ENCODE data around the gene RARB. TPM values are rescaled to one million over a fixed set of nuclear protein-coding genes. Genes with fewer than 3 reads are reported as not detected.
A peak's percentile ranks its signal among the peaks of the same experiment; 100 is the strongest.

The RARB gene
- total RNA-seq, 1 experiment from 2014 or later, result 2.5 TPM

DNA sequence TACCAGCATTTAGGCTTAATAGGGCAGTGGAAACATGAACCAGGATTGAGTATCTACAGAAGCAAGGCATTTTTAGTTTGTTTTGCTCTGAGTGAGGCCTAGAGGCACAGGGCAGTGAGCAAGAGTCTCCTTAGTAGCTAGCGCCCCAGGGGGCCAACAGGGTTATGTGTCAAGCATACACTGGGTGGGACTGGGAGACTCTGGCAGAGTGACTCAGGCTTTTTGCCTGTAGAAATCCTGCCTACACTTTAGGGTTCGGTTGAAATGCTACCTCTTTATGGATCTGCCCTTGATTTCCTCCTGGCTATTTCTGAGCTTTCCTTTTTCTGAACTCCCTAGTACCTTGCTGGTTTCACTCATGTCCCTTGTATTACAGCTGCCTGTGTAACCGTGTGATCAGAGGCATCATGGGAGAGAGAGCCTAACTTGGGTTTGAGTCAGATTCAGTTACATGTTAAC, 164.5 kb downstream of the RARB start:
- Histone ChIP-seq H3K4me3 (ENCODE audit: low read depth, low read length) (no peak overlapping the region), H3K36me3 (ENCODE audit: control insufficient read depth, insufficient read depth, low read length) (no peaks in the 10 kb centered on the region; the same call in 1 of the 2 replicates), H3K9me3 (no peaks in the 10 kb centered on the region), H3K27me3 (replicated peaks; ENCODE audit: control insufficient read depth, insufficient read depth, low read length) (no peaks in the 10 kb centered on the region), H3K4me1 (peaks cover 8% of the 10 kb centered on the region; the same call in 1 of the 2 replicates)
- H3K4me3 Mint-ChIP-seq (ENCODE audit: unreplicated experiment), result no peak overlapping the region
- POLR2A ChIA-PET, result no interaction called here
- peaks cover 8% of the 10 kb centered on the region for H3K9me3 Mint-ChIP-seq (ENCODE audit: unreplicated experiment)
- CTCF ChIA-PET, result interaction anchor here (1.1 kb wide), 1 partner anchor 26 kb away, joined by 3 read pairs; no protein-coding TSS in a partner anchor
- BruUV-seq (replicated peaks), result no TSS peak
- no peaks in the 10 kb centered on the region for H3K4me1 Mint-ChIP-seq (ENCODE audit: low read depth, unreplicated experiment)
- H3K27ac Mint-ChIP-seq (ENCODE audit: unreplicated experiment), result peak overlapping the region; percentile 11
- intact Hi-C loops (cut with micrococcal nuclease; ENCODE audit: unreplicated experiment), result loop anchor here (5.0 to 10.0 kb wide), 2 partner anchors 165 to 438 kb away; partner anchors contain the start of gene RARB
- H3K36me3 Mint-ChIP-seq (ENCODE audit: insufficient read depth, unreplicated experiment), result peaks cover 8% of the 10 kb centered on the region
- H3K27me3 Mint-ChIP-seq (ENCODE audit: insufficient read depth, unreplicated experiment), result no peaks in the 10 kb centered on the region
- TF ChIP-seq, protein P1, sequence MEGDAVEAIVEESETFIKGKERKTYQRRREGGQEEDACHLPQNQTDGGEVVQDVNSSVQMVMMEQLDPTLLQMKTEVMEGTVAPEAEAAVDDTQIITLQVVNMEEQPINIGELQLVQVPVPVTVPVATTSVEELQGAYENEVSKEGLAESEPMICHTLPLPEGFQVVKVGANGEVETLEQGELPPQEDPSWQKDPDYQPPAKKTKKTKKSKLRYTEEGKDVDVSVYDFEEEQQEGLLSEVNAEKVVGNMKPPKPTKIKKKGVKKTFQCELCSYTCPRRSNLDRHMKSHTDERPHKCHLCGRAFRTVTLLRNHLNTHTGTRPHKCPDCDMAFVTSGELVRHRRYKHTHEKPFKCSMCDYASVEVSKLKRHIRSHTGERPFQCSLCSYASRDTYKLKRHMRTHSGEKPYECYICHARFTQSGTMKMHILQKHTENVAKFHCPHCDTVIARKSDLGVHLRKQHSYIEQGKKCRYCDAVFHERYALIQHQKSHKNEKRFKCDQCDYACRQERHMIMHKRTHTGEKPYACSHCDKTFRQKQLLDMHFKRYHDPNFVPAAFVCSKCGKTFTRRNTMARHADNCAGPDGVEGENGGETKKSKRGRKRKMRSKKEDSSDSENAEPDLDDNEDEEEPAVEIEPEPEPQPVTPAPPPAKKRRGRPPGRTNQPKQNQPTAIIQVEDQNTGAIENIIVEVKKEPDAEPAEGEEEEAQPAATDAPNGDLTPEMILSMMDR (IDR thresholded peaks at IDR 0.05; ENCODE audit: insufficient read depth in 1 of 2, low read depth in 1 of 2, low read length in 1 of 2, severe bottlenecking in 1 of 2, unreplicated experiment in 1 of 2), result peak; percentile 17 to 57
- DNase-seq, result peak; percentile 46 to 58

DNA sequence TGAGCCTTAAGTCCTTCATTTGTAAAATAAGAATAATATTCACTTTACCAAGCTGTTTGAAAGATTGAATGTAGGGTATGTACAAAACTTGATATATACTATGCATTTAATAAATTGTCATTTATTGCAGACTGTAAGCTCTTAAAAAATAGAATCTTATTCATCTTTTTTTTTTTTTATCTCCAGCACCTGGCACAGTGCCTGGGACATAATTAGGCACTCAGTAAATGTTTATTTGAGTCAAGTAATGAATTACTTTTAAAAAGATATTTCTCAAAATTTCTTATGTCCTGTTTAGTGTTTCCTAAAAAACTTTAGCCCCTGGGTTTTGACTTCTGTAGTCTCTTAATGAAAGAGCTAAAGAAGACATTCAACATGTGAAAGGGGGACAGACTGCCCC, 164.9 kb downstream of the RARB start:
- no TSS peak for BruUV-seq (replicated peaks)

DNA sequence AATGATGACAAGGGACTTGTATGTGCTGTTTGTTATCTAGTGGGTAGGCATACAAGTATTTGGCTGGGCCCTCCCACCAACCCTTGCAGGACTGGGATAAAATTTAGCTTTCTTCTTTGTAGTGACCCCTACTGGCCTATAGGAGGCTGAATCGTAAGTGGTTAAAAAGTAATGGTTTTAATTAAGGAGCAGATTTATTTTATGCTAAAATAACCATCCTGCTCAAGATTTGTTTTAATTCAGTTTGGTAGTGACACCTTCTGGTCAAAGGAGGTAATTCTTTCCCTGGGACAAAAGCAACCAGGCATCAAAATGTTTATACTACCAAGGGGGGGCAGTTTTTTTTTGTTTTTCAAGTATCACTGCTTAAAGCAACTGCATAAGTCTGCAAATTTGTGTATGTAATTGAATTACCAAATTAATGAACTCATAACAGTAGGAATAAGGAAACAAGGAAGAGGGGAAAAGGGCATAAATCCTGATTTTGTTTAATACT, 166.0 kb downstream of the RARB start:
- ChIA-PET POLR2A (no interaction called here), CTCF (interaction anchor here (0.9 kb wide), 2 partner anchors 140 to 571 kb away, joined by 3 to 4 read pairs; no protein-coding TSS in a partner anchor)
- Histone ChIP-seq H3K4me3 (ENCODE audit: low read depth, low read length) (no peak overlapping the region), H3K27me3 (replicated peaks; ENCODE audit: control insufficient read depth, insufficient read depth, low read length) (no peaks in the 10 kb centered on the region), H3K4me1 (peaks cover 8% of the 10 kb centered on the region; the same call in 1 of the 2 replicates), H3K9me3 (no peaks in the 10 kb centered on the region), H3K36me3 (ENCODE audit: control insufficient read depth, insufficient read depth, low read length) (no peaks in the 10 kb centered on the region; the same call in 1 of the 2 replicates)
- peak in 1 of 2 experiments; percentile 49 for DNase-seq
- H3K27me3 Mint-ChIP-seq (ENCODE audit: insufficient read depth, unreplicated experiment), result no peaks in the 10 kb centered on the region
- H3K36me3 Mint-ChIP-seq (ENCODE audit: insufficient read depth, unreplicated experiment), result peaks cover 22% of the 10 kb centered on the region
- TF ChIP-seq, protein P1 (IDR thresholded peaks at IDR 0.05; ENCODE audit: insufficient read depth in 1 of 2, low read depth in 1 of 2, low read length in 1 of 2, severe bottlenecking in 1 of 2, unreplicated experiment in 1 of 2), result peak; percentile 65 to 83
- H3K4me1 Mint-ChIP-seq (ENCODE audit: low read depth, unreplicated experiment), result no peaks in the 10 kb centered on the region
- no TSS peak for BruUV-seq (replicated peaks)
- H3K27ac Mint-ChIP-seq (ENCODE audit: unreplicated experiment), result no peak overlapping the region
- no peak overlapping the region for H3K4me3 Mint-ChIP-seq (ENCODE audit: unreplicated experiment)
- no peaks in the 10 kb centered on the region for H3K9me3 Mint-ChIP-seq (ENCODE audit: unreplicated experiment)
- intact Hi-C loops (cut with micrococcal nuclease; ENCODE audit: unreplicated experiment), result loop anchor here (1.0 to 10.0 kb wide), 5 partner anchors 167 to 820 kb away; partner anchors contain the start of gene RARB

More for the DNA sequence above, 164.9 kb downstream of the RARB start:
- intact Hi-C loops (cut with micrococcal nuclease; ENCODE audit: unreplicated experiment), result loop anchor here (5.0 to 10.0 kb wide), 2 partner anchors 166 to 438 kb away; partner anchors contain the start of gene RARB
- Histone ChIP-seq H3K36me3 (ENCODE audit: control insufficient read depth, insufficient read depth, low read length) (no peaks in the 10 kb centered on the region; the same call in 1 of the 2 replicates), H3K27me3 (replicated peaks; ENCODE audit: control insufficient read depth, insufficient read depth, low read length) (no peaks in the 10 kb centered on the region), H3K9me3 (no peaks in the 10 kb centered on the region), H3K4me3 (ENCODE audit: low read depth, low read length) (no peak overlapping the region), H3K4me1 (peaks cover 8% of the 10 kb centered on the region; the same call in 1 of the 2 replicates)
- Mint-ChIP-seq H3K27me3 (ENCODE audit: insufficient read depth, unreplicated experiment) (no peaks in the 10 kb centered on the region), H3K4me1 (ENCODE audit: low read depth, unreplicated experiment) (no peaks in the 10 kb centered on the region), H3K9me3 (ENCODE audit: unreplicated experiment) (peaks cover 3% of the 10 kb centered on the region), H3K36me3 (ENCODE audit: insufficient read depth, unreplicated experiment) (peaks cover 13% of the 10 kb centered on the region), H3K4me3 (ENCODE audit: unreplicated experiment) (no peak overlapping the region), H3K27ac (ENCODE audit: unreplicated experiment) (peak overlapping the region; percentile 11)
- ChIA-PET POLR2A (no interaction called here), CTCF (interaction anchor here (0.9 to 1.1 kb wide), 3 partner anchors 26 to 570 kb away, joined by 3 to 4 read pairs (median 3); no protein-coding TSS in a partner anchor)
- DNase-seq, result no peak
- TF ChIP-seq, protein P1 (IDR thresholded peaks at IDR 0.05; ENCODE audit: insufficient read depth in 1 of 2, low read depth in 1 of 2, low read length in 1 of 2, severe bottlenecking in 1 of 2, unreplicated experiment in 1 of 2), result no peak

All from Caco-2 (cell line).